Raji (cell line): ENCODE measurements around the gene NRP2.

Experiments
- POLR2A ChIP-seq: IDR thresholded peaks from 2 replicates; pipeline ENCODE4 v1.6.1; 2011; ENCODE audit warnings: low read depth, low read length, control low read depth; ENCODE audit not compliant: insufficient read depth

NRP2 gene

GRCh38 chr2:205787761-205788160 is 105.5 kb downstream of the NRP2 start:
- TF ChIP-seq POLR2A = no peak

- TF ChIP-seq POLR2A = no peak
Observed at GRCh38 chr2:205789906-205790305, 107.6 kb downstream of the NRP2 start.

GRCh38 chr2:205792908-205793307 is 110.6 kb downstream of the NRP2 start:
- no peak for TF ChIP-seq POLR2A

GRCh38 chr2:205796805-205797313 is 114.6 kb downstream of the NRP2 start:
- TF ChIP-seq POLR2A = no peak

GRCh38 chr2:205797866-205798265 is 115.6 kb downstream of the NRP2 start:
- no peak for TF ChIP-seq POLR2A

- no peak for TF ChIP-seq POLR2A
Observed at GRCh38 chr2:205800224-205800623, 117.9 kb downstream of the NRP2 start.

GRCh38 chr2:205800773-205801172 is 118.5 kb downstream of the NRP2 start:
- TF ChIP-seq POLR2A = no peak

- no peak for TF ChIP-seq POLR2A
Observed at GRCh38 chr2:205802065-205802464, 119.8 kb downstream of the NRP2 start.

- TF ChIP-seq POLR2A = no peak
Observed at GRCh38 chr2:205802941-205803340, 120.6 kb downstream of the NRP2 start.

- no peak for TF ChIP-seq POLR2A
Observed at GRCh38 chr2:205803500-205803899, 121.2 kb downstream of the NRP2 start.

GRCh38 chr2:205805136-205805535 is 122.8 kb downstream of the NRP2 start:
- TF ChIP-seq POLR2A = no peak

GRCh38 chr2:205806143-205806905 is 124.0 kb downstream of the NRP2 start:
- no peak for TF ChIP-seq POLR2A

- no peak for TF ChIP-seq POLR2A
Observed at GRCh38 chr2:205807229-205807628, 124.9 kb downstream of the NRP2 start.

GRCh38 chr2:205807758-205808157 is 125.5 kb downstream of the NRP2 start:
- TF ChIP-seq POLR2A = no peak

GRCh38 chr2:205808486-205809121 is 126.3 kb downstream of the NRP2 start:
- TF ChIP-seq POLR2A = no peak

- TF ChIP-seq POLR2A = no peak
Observed at GRCh38 chr2:205811387-205811786, 129.1 kb downstream of the NRP2 start.
